Measurements from ENCODE around the gene HERC3.

Gene HERC3

DNA sequence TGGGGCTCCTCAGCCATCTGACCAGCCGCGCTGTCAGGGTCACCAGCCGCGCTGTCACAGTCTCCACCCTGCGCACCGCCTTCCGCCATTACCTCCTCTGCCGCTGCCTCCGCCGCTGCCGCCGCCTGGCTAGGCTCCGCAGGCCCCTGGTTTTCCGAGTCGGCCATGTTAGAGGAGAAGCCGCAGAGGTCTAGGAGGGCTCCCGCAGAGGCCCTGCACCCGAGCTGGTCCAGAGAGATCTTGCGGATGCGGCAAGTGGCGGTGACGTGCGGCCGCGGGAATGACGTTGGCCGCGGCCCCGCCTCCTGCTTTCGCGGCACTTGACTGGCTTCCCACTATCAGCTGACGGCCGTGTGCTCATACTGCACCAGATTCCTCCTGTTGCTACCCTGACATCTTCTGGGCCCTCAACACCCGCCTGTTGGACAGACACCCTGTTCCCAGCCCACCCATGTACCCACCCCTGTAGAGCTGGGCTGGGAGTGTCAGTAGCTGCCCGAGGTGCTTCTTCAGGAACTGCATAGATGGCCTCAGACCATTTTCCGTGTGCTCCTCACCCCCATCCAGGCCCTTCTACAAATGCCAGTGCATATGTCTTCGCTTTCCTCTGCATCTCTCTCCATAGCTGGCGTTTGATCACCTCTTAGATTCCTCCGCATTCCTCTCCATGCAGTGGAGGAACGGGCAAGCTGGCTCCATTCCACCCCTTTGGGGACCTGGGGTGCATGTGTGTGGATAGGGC lies 105.5 kb downstream of the HERC3 start, which contains the start of gene NAP1L5:
NAP1L5 (minus strand) TSS at position 242 of the 742 bp plus-strand sequence; CDS start at position 167, 75 bp downstream.
- no peaks in the 10 kb centered on the region for H3K27me3 ChIP-seq (replicated peaks; ENCODE audit: insufficient read depth, low read length)
- H3K27ac ChIP-seq (ENCODE audit: low read length): no peak within 1 kb of the TSS
- no peaks in the 10 kb centered on the region for H3K79me2 ChIP-seq (ENCODE audit: low read length)
- peak within 1 kb of the TSS; percentile 50; the same call in 1 of the 2 replicates for H2AFZ ChIP-seq (ENCODE audit: low read length)
- peak within 1 kb of the TSS; percentile 51 for H3K4me3 ChIP-seq (ENCODE audit: low read length)
- DNase-seq: no peak
- peak within 1 kb of the TSS; percentile 35; the same call in 1 of the 2 replicates for H3K9ac ChIP-seq (ENCODE audit: low read length)
- no peaks in the 10 kb centered on the region for H4K20me1 ChIP-seq (ENCODE audit: insufficient read depth, low read length)
- H3K36me3 ChIP-seq (replicated peaks; ENCODE audit: insufficient read depth, low read length): no peaks in the 10 kb centered on the region
- no peaks in the 10 kb centered on the region for H3K4me1 ChIP-seq (ENCODE audit: low read length)
- peak within 1 kb of the TSS; percentile 35; the same call in 1 of the 2 replicates for H3K4me2 ChIP-seq (ENCODE audit: low read depth, low read length)
- no peaks in the 10 kb centered on the region for H3K9me2 ChIP-seq (replicated peaks; ENCODE audit: insufficient read depth, low read length)
- TF ChIP-seq EZH2 (optimal IDR thresholded peaks at IDR 0.05; ENCODE audit: low read depth, low read length): no peak
- TF ChIP-seq EZH2phosphoT487 (IDR thresholded peaks at IDR 0.05; ENCODE audit: low read length): no peak
- TF ChIP-seq, protein P1, sequence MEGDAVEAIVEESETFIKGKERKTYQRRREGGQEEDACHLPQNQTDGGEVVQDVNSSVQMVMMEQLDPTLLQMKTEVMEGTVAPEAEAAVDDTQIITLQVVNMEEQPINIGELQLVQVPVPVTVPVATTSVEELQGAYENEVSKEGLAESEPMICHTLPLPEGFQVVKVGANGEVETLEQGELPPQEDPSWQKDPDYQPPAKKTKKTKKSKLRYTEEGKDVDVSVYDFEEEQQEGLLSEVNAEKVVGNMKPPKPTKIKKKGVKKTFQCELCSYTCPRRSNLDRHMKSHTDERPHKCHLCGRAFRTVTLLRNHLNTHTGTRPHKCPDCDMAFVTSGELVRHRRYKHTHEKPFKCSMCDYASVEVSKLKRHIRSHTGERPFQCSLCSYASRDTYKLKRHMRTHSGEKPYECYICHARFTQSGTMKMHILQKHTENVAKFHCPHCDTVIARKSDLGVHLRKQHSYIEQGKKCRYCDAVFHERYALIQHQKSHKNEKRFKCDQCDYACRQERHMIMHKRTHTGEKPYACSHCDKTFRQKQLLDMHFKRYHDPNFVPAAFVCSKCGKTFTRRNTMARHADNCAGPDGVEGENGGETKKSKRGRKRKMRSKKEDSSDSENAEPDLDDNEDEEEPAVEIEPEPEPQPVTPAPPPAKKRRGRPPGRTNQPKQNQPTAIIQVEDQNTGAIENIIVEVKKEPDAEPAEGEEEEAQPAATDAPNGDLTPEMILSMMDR (IDR thresholded peaks at IDR 0.05; ENCODE audit: low read length): no peak
- H3K9me3 ChIP-seq (replicated peaks; ENCODE audit: insufficient read depth, low read length): no peaks in the 10 kb centered on the region
- H3F3A ChIP-seq (ENCODE audit: insufficient read depth, low read length): no peaks in the 10 kb centered on the region

DNA sequence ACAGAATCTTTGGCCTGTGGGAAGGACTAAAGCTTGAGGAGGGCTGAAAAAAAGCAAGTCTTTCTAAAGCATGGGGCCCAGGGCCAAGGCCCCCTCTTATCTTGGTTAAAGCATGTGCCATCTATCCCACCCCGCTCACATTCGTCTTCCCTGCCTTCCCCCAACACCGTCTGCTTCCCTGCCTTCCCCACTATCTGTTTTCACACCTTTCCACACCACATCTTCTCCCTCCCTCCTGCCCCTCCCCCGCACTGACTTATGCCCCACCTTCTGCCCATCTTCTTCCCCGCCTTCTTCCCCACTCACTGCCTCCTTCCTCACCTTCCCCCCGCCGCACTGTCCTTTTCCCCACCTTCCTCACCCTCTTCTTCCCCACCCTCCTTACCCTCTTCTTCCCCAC lies 106.2 kb downstream of the HERC3 start:
- no peak for DNase-seq
- H3K79me2 ChIP-seq (ENCODE audit: low read length): no peaks in the 10 kb centered on the region
- H4K20me1 ChIP-seq (ENCODE audit: insufficient read depth, low read length): no peaks in the 10 kb centered on the region
- no peak overlapping the region for H3K4me3 ChIP-seq (ENCODE audit: low read length)
- H2AFZ ChIP-seq (ENCODE audit: low read length): no peak overlapping the region
- TF ChIP-seq EZH2 (optimal IDR thresholded peaks at IDR 0.05; ENCODE audit: low read depth, low read length): no peak
- H3K4me2 ChIP-seq (ENCODE audit: low read depth, low read length): no peak overlapping the region
- no peaks in the 10 kb centered on the region for H3K9me3 ChIP-seq (replicated peaks; ENCODE audit: insufficient read depth, low read length)
- H3K36me3 ChIP-seq (replicated peaks; ENCODE audit: insufficient read depth, low read length): no peaks in the 10 kb centered on the region
- no peak overlapping the region for H3K9ac ChIP-seq (ENCODE audit: low read length)
- no peaks in the 10 kb centered on the region for H3K4me1 ChIP-seq (ENCODE audit: low read length)
- H3K27ac ChIP-seq (ENCODE audit: low read length): no peak overlapping the region
- H3K27me3 ChIP-seq (replicated peaks; ENCODE audit: insufficient read depth, low read length): no peaks in the 10 kb centered on the region
- H3K9me2 ChIP-seq (replicated peaks; ENCODE audit: insufficient read depth, low read length): no peaks in the 10 kb centered on the region
- no peaks in the 10 kb centered on the region for H3F3A ChIP-seq (ENCODE audit: insufficient read depth, low read length)

DNA sequence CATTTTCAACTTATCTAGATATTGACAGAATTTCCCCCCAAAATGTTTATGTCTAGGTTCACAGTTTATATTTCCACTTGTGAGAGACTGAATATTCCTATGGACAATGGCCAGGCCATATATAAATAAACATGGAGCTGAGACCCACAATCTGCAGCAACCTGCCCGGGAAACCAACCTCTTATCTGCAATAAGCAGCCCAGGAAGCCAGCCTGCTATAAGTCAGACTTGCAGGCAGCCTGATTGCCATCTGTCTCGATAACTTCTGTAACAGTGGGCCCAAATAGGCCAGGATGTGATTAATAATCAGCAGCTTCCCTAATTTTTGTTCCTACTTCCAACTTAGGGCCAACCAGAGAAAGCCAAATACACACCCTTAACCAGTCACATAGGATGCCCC lies 110.5 kb downstream of the HERC3 start:
- H3K27me3 ChIP-seq (replicated peaks; ENCODE audit: insufficient read depth, low read length): no peaks in the 10 kb centered on the region
- H2AFZ ChIP-seq (ENCODE audit: low read length): no peak overlapping the region
- H3K79me2 ChIP-seq (ENCODE audit: low read length): no peaks in the 10 kb centered on the region
- TF ChIP-seq, protein P1 (IDR thresholded peaks at IDR 0.05; ENCODE audit: low read length): no peak
- no peak for TF ChIP-seq EZH2phosphoT487 (IDR thresholded peaks at IDR 0.05; ENCODE audit: low read length)
- no peak for TF ChIP-seq EZH2 (optimal IDR thresholded peaks at IDR 0.05; ENCODE audit: low read depth, low read length)
- no peaks in the 10 kb centered on the region for H3K9me3 ChIP-seq (replicated peaks; ENCODE audit: insufficient read depth, low read length)
- H3K36me3 ChIP-seq (replicated peaks; ENCODE audit: insufficient read depth, low read length): no peaks in the 10 kb centered on the region
- H3K4me3 ChIP-seq (ENCODE audit: low read length): no peak overlapping the region
- H3F3A ChIP-seq (ENCODE audit: insufficient read depth, low read length): no peaks in the 10 kb centered on the region
- H4K20me1 ChIP-seq (ENCODE audit: insufficient read depth, low read length): no peaks in the 10 kb centered on the region
- no peaks in the 10 kb centered on the region for H3K4me1 ChIP-seq (ENCODE audit: low read length)
- H3K9ac ChIP-seq (ENCODE audit: low read length): no peak overlapping the region
- no peak for DNase-seq
- no peak overlapping the region for H3K27ac ChIP-seq (ENCODE audit: low read length)
- no peaks in the 10 kb centered on the region for H3K9me2 ChIP-seq (replicated peaks; ENCODE audit: insufficient read depth, low read length)
- H3K4me2 ChIP-seq (ENCODE audit: low read depth, low read length): no peak overlapping the region

DNA sequence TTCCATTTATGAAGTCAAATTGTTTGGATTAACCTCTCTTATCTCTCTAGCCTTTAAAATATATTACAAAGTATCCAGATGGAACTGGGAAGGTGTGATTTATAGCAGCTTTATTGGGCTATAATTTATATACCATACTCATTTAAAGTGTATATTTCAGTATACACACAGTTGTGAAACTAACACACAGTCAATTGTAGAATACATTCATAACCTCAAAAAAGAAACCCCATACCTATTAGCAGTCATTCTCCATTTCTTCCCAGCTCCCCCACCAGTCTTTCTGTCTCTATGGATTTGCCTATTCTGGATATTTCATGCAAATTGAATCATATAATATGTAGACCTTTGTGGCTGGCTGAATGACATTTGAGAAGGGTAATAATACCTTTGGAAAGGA lies 112.9 kb downstream of the HERC3 start:
- no peaks in the 10 kb centered on the region for H3K9me2 ChIP-seq (replicated peaks; ENCODE audit: insufficient read depth, low read length)
- DNase-seq: no peak
- H3K27ac ChIP-seq (ENCODE audit: low read length): no peak overlapping the region
- no peak overlapping the region for H3K4me2 ChIP-seq (ENCODE audit: low read depth, low read length)
- H3K36me3 ChIP-seq (replicated peaks; ENCODE audit: insufficient read depth, low read length): no peaks in the 10 kb centered on the region
- no peaks in the 10 kb centered on the region for H3F3A ChIP-seq (ENCODE audit: insufficient read depth, low read length)
- H3K4me1 ChIP-seq (ENCODE audit: low read length): no peaks in the 10 kb centered on the region
- H3K79me2 ChIP-seq (ENCODE audit: low read length): no peaks in the 10 kb centered on the region
- no peak overlapping the region for H3K4me3 ChIP-seq (ENCODE audit: low read length)
- no peaks in the 10 kb centered on the region for H3K9me3 ChIP-seq (replicated peaks; ENCODE audit: insufficient read depth, low read length)
- no peak overlapping the region for H2AFZ ChIP-seq (ENCODE audit: low read length)
- no peak overlapping the region for H3K9ac ChIP-seq (ENCODE audit: low read length)
- TF ChIP-seq, protein P1 (IDR thresholded peaks at IDR 0.05; ENCODE audit: low read length): no peak
- TF ChIP-seq EZH2phosphoT487 (IDR thresholded peaks at IDR 0.05; ENCODE audit: low read length) (no peak), EZH2 (optimal IDR thresholded peaks at IDR 0.05; ENCODE audit: low read depth, low read length) (no peak)
- H4K20me1 ChIP-seq (ENCODE audit: insufficient read depth, low read length): no peaks in the 10 kb centered on the region
- no peaks in the 10 kb centered on the region for H3K27me3 ChIP-seq (replicated peaks; ENCODE audit: insufficient read depth, low read length)
